IPS-NIHi7 (cell line): ENCODE results near the gene CASKIN1.
"Not testable (repeated sequence)": the region's sequence is repeated elsewhere in the genome, so short reads cannot be mapped to it uniquely, and the experiment has no call there.

ENCODE experiments used
- DNase-seq: peaks from one replicate; pipeline ENCODE4 v3.0.0; 2012; ENCODE audit warnings: mixed read lengths; ENCODE audit errors: extremely low spot score

Gene CASKIN1

GRCh38 chr16:2135071-2135470 lies 61.3 kb downstream of the CASKIN1 start:
- not testable (repeated sequence) for DNase-seq

- DNase-seq, result not testable (repeated sequence)
These were observed 62.6 kb downstream of the CASKIN1 start for GRCh38 chr16:2133797-2134196.

- not testable (repeated sequence) for DNase-seq
These were observed 66.4 kb downstream of the CASKIN1 start for GRCh38 chr16:2129890-2130447.

GRCh38 chr16:2129251-2129650 lies 67.2 kb downstream of the CASKIN1 start:
- DNase-seq, result not testable (repeated sequence)

- not testable (repeated sequence) for DNase-seq
These were observed 68.7 kb downstream of the CASKIN1 start for GRCh38 chr16:2127630-2128280.
